HG03439 (cell line): Measurements from ENCODE around the gene MREG.
A peak's percentile ranks its signal among the peaks of the same experiment; 100 is the strongest.

Experiments used
- ATAC-seq: cut with Tn5 transposase; IDR thresholded peaks from one replicate; pipeline ENCODE4 v1.9.1; 2021; ENCODE audit warnings: mild to moderate bottlenecking, moderate library complexity; ENCODE audit not compliant: unreplicated experiment

Gene MREG

DNA sequence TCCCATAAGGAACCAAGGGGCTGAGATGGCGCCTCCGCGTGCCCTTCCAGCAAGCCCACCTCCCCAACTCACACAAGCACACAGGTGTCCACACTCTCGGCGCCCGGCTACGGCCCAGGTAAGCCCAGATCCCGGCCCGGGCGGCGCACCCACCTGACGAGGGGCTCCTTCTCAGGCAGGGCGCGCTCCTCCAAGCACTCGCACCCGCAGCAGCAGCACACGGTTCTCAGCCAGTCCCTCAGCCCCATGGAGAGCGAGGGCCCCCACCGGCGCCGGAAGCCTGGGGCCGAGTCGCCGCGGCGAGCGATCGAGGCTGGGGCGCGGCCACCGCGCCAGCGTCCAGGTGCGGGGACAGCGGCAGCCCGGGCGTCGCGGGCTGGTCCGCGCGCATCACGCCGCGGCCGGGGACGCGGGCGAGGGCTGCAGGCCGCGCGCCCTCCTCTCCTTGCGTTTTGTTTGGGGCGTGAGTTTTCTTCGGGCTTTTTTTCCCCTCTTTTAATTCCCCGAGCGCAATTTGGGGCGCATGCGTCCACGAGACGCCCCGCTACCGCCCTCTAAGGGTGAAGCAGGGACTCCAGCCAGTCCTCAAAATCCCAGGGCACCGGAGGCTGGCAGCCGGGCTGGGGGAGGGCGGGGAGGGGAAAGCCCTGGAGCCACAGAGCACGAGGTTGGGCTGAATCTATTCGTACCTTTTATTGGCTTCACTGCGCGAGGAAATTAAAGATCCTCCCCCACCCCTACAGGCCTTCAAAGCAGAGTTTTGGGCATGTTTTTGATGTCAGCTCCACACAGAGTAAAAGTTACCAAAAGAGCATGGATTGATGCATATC lies at the start of gene MREG:
TSS of gene MREG (minus strand) at position 472 of the 830 bp plus-strand sequence. CDS start at position 248, 224 bp downstream.
- ATAC-seq, result peak; percentile 45

DNA sequence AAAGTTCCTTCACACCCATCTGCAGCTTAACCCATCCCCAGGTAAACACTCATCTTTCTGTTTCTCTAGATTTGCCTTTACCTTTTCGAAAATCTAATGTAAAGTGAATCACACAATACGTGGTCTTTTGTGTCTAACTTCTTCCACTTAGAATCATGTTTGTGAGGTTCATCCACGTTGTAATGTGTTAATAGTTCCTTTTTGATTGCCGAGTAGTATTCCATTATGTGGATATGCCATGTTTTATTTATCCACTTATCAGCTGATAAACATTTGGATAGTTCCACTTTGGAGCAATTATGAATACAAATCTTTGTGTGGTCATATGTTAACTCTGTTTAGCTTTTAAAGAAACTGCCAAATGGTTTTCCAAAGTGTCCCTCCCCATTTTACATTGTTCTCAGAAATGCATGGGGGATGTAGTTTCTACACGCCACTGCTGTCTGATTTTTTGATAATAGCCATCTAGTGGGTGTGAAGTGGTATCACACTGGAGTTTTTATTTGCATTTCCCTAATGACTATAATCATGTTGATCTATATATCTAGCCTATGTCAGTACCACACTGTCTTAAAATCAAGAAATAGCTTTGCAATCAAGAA lies 46.0 kb upstream of the MREG start:
- no peak for ATAC-seq

GRCh38 chr2:216057688-216058193 lies 44.4 kb upstream of the MREG start:
- peak; percentile 87 for ATAC-seq

- ATAC-seq, result peak; percentile 47
These were observed 43.4 kb upstream of the MREG start for GRCh38 chr2:216056739-216057138.

DNA sequence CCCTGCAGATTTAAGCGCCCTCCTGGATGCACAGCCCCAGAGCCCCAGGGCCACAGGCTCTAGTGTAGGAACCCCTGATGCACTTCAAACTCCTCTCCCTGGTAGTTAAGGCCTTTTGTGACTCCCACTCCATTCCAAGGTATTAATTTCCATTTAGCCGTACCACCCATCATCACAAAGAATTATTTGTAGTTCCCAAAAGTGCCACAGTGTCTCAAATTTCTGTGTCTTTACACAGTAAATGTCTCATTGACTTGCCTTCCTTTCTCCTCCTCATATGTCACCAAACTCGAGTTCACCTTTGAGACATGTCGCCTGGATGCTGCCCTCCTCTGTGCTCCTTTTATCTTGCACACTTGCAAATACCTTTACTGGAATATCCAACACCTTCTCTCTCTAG lies 42.3 kb upstream of the MREG start:
- ATAC-seq, result no peak

GRCh38 chr2:216052420-216052819 lies 39.1 kb upstream of the MREG start:
- no peak for ATAC-seq

DNA sequence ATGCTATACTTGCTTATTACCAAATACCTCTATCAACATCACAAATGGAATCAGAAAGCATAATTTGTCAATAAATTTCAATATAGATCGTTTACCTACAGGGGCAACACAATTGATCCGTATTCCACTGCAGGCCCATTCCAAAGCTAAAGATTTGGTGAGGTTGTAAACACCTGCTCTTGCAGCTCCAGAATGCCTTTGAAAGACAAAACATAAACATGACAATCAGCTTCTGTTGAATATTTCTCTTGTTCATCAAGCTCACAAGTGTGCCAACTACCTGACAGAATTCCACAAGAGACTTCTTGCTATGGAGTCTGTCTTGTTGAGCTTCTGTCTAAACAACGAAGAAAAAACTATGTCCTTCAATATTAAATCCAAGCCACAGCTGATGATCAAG lies 38.0 kb upstream of the MREG start:
- no peak for ATAC-seq

GRCh38 chr2:216049452-216049851 lies 36.1 kb upstream of the MREG start:
- ATAC-seq, result no peak

DNA sequence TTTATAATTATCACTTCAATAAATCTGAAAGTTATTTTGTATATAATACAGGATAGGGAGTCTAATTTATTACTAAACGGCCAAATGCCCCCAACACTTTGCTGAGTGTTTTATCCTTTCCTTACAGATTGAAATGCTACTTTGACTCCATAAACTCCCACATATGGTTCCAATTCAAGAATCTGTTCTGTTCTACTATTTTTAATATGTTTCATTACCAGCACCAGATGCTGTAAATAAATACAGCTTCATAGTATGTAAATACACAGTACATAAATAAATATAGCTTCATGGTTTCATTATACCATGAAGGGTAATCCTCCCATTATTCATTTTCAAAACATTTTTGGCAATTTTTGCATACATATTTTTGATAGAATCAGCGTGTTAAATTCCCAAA lies 34.0 kb upstream of the MREG start:
- no peak for ATAC-seq

DNA sequence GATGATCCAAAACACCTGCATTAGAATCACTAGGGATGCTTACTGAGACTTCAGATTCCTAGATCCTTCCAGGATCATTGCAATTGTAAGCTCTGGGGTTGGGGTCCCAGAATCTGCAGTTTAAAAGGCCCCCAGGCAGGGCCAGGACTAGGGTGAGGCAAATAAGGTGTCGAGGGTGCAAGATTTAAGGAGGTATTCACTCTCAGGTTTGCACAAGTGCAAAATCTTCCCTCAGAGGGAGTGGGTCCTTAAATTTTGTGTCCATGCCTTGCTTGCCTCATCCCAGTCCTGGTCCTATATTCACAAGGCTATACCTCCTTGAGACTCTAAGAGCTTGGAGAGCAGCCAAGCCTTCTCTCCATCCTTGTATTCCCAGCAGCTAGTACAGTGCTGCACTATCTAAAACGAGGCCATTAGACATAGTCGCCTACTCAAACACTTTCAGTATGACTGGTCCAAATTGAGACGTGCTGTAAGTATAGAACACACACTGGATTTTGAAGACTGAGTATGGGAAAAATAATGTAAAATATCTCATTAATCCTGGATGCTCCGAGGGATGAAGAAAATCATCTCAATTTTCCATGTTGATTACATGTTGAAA lies 31.6 kb upstream of the MREG start:
- peak; percentile 85 for ATAC-seq

DNA sequence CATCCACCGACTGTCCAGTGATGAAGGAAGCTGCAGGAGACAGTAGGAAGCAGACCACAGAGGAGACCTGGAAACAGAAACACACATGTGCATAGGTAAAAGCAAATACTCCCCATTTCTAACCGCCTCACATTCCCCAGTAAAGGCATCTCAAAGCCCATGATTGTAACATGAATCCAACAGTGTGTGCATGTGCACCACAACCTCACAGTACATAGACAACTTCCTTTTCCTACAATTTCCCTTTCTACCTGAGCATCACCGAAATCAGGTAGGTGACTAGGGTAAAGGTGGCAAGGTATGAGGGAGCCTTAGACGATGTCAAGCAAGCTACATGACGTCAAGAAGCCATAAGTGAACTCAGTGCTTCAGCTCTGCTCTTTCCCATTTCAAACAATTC lies 30.6 kb upstream of the MREG start:
- ATAC-seq, result no peak

GRCh38 chr2:216041438-216041837 lies 28.1 kb upstream of the MREG start:
- ATAC-seq, result no peak

GRCh38 chr2:216039918-216040317 lies 26.6 kb upstream of the MREG start:
- no peak for ATAC-seq

GRCh38 chr2:216034065-216034464 lies 20.7 kb upstream of the MREG start:
- ATAC-seq, result peak; percentile 45

GRCh38 chr2:216033403-216033802 lies 20.1 kb upstream of the MREG start:
- ATAC-seq, result no peak

DNA sequence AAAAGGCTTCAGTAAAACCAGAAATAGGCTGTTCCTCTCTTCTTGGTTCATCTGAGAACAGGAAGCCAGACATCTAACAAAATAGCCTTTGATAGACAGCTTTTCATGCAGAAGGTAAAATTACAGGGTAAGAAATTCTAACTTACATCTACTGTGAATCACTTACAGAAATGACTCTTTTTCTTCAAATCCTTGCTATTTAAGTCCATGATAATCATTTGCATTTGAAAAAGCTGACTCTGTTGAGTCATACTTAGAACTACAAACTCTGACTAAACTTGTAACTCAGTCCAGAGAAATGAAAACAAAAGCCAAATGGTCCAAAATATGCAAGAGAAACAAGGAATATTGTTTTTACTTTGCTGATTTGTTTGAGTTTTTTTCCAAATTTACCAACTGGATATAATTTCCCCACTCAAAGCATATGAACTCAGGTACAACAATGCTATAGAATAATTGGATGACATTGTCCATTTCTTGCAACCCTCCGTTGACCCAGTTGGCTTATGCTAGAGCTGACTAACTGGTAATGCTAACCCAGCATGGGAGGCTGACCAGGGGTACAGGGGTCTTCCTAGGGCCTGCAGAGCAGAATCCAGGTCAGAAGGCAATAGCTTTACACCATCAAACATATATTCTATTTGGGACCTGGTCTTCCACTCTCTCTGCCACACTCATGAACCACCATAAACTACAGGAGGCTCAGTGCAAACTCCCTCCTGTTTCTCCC lies 18.8 kb upstream of the MREG start:
- ATAC-seq, result peak; percentile 85

DNA sequence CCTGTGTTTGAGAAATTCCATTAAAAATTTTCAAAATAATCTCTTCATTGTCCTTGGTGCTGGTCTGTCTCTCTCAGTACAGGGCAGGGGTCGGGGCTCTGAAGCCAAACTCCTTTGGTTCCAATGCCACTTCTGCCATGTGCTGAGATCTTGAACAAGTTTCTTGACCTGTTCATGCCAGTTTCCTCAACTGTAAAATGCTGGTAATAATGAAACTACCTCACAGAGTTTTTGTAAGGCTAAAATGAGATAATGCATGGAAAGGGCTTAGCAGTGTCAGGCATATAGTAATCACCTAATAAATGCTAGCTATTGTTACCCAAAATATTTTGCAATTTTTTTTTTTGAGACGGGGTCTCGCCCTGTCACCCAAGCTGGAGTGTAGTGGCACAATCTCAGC lies 16.9 kb upstream of the MREG start:
- no peak for ATAC-seq

GRCh38 chr2:216029416-216030129 lies 16.2 kb upstream of the MREG start:
- ATAC-seq, result no peak

GRCh38 chr2:216024779-216025336 lies 11.5 kb upstream of the MREG start:
- ATAC-seq, result no peak

DNA sequence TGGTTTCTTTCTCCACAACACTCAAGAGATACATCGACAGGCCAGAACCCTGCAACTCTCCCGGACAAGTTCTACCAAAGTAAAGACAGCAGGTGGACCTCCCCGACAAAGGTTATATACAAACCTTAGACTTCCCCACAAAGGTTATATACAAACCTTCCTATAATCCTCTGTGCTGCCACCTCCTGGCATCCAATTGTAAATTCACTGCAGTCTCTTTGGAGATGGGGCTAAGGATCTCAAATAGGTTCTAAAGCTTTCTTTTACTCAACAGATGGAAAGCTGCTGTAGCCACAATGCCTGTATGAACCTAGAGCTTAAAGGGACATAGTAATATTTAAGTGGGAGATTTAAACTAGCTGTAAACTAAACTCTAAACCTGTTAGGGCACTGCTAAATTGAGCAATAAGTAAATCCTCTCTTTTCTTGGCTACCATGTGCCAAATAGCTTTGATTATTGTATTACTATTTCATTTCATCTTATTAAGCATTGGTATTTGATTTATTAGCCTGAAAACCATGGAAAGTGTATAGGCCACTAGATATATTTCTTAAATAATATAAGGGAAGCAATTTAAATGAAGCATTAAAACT lies 9.8 kb upstream of the MREG start:
- ATAC-seq, result peak; percentile 77
